ENCODE data around the gene LIN54. TPM values are rescaled to one million over a fixed set of nuclear protein-coding genes. Genes with fewer than 3 reads are reported as not detected.
"Not testable (repeated sequence)": the region's sequence is repeated elsewhere in the genome, so short reads cannot be mapped to it uniquely, and the experiment has no call there.

LIN54 gene
- 13.4 TPM for polyA plus RNA-seq (2013, experiment 1 of 4)
- 12.7 TPM for polyA plus RNA-seq (2013, experiment 2 of 4)
- 11.4 TPM for polyA plus RNA-seq (2013, experiment 3 of 4)
- polyA plus RNA-seq (2013, experiment 4 of 4), result 12.8 TPM

DNA sequence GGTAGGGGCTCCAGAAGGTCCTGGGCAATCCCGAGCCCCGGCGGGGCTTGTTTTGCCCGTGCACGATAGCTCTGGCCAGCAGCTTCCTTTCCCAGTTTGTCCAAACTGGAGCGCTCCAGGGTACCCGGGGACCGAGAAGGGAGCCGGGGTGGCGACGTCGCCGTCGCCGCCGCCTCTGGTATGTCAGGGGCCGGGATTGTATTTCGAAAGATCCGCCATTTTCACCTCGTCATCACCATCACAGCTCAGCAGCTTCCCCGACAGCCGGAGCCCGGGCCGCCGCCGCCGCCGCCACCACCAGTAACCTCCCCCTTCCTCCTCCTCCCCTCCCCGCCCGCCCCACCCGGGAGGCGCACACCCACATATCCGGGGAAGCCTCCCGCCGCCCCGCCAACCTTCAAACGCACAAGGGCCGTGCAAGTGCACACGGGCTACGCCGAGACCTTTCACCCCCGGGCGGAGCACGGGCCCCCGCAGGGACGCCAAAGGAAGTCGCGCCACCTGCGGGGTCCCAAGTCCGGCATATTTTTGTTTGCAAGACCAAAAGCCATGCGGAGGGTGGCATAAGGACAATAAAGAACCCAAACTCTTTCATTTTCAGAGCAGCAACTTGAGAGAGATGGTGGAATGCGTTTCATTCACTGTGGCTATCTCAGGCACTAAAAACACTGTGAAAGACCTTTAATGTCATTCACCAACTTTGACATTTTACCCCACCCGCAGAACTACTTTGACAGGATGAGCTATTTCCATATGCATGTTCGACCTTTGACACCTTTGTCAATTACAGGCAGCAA lies at the start of gene LIN54:
Gene LIN54, minus strand, starts transcription at position 302 of the 797 bp plus-strand sequence. CDS start 25,979 bp downstream, outside the sequence.
- Histone ChIP-seq H3K27me3 (ENCODE audit: control insufficient read depth, insufficient read depth, low read length, poor library complexity, severe bottlenecking) (peaks cover 16% of the 10 kb centered on the region), H3K27ac (ENCODE audit: insufficient read depth, low read depth, low read length, poor library complexity, severe bottlenecking) (peak within 1 kb of the TSS; percentile 76)
- 0 to 1% methylated on average over 50 to 52 of the region's 54 CpGs for WGBS, 2 experiments

DNA sequence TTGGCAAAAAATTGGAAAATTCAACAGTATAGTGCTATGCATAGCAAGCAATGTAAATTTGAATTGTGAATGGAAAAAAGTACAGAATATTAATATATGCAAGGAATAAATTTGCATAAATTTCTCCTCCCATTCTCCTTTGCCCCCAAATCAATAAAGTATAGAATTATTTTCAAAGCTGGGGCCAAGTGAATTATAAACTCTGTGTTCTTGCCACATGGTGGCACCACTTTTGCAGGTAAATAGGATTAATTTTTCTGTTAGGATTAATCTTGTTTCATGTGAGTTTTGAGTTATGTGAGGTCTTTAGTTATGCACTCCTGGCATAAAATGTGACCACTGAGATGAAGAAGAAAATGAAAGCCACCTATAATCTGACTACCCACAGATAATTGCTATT lies 44.3 kb upstream of the LIN54 start:
- Histone ChIP-seq H3K36me3 (ENCODE audit: control insufficient read depth, insufficient read depth, low read length) (peaks cover 17% of the 10 kb centered on the region), H3K4me1 (ENCODE audit: control insufficient read depth, insufficient read depth, low read length) (no peaks in the 10 kb centered on the region), H3K27me3 (ENCODE audit: control insufficient read depth, insufficient read depth, low read length, poor library complexity, severe bottlenecking) (no peaks in the 10 kb centered on the region), H3K27ac (ENCODE audit: insufficient read depth, low read depth, low read length, poor library complexity, severe bottlenecking) (no peak overlapping the region), H3K9me3 (ENCODE audit: control insufficient read depth, low read length) (no peaks in the 10 kb centered on the region), H3K4me3 (ENCODE audit: insufficient read depth, low read depth, low read length) (no peak overlapping the region)

More for the DNA sequence above, at the start of gene LIN54:
- Histone ChIP-seq H3K36me3 (ENCODE audit: control insufficient read depth, insufficient read depth, low read length) (no peaks in the 10 kb centered on the region), H3K9me3 (ENCODE audit: control insufficient read depth, low read length) (no peaks in the 10 kb centered on the region), H3K4me3 (ENCODE audit: insufficient read depth, low read depth, low read length) (peak within 1 kb of the TSS; percentile 81), H3K4me1 (ENCODE audit: control insufficient read depth, insufficient read depth, low read length) (peaks cover 8% of the 10 kb centered on the region)

DNA sequence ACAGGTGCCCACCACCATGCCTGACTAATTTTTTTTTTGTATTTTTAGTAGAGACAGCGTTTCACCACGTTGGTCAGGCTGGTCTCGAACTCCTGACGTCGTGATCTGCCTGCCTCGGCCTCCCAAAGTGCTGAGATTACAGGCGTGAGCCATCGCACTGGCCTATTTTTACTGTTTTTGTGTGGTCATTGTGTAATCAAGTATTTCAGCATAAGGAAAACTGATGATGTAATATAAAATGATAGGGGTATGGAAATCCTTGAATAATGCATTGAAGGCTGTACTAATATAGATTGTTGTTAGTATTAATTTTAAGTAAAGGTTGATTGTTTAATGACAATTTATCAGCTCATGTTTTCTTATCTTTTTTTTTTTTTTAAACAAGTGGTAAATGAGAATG lies 38.2 kb upstream of the LIN54 start:
- not testable (repeated sequence) for H3K4me1 ChIP-seq (ENCODE audit: control insufficient read depth, insufficient read depth, low read length); H3K4me3 ChIP-seq (ENCODE audit: insufficient read depth, low read depth, low read length); H3K27me3 ChIP-seq (ENCODE audit: control insufficient read depth, insufficient read depth, low read length, poor library complexity, severe bottlenecking); H3K27ac ChIP-seq (ENCODE audit: insufficient read depth, low read depth, low read length, poor library complexity, severe bottlenecking); H3K9me3 ChIP-seq (ENCODE audit: control insufficient read depth, low read length)
- H3K36me3 ChIP-seq (ENCODE audit: control insufficient read depth, insufficient read depth, low read length), result peaks cover 10% of the 10 kb centered on the region
- WGBS, 2 experiments, result 89 to 93% methylated on average over 8 of the region's 8 CpGs

DNA sequence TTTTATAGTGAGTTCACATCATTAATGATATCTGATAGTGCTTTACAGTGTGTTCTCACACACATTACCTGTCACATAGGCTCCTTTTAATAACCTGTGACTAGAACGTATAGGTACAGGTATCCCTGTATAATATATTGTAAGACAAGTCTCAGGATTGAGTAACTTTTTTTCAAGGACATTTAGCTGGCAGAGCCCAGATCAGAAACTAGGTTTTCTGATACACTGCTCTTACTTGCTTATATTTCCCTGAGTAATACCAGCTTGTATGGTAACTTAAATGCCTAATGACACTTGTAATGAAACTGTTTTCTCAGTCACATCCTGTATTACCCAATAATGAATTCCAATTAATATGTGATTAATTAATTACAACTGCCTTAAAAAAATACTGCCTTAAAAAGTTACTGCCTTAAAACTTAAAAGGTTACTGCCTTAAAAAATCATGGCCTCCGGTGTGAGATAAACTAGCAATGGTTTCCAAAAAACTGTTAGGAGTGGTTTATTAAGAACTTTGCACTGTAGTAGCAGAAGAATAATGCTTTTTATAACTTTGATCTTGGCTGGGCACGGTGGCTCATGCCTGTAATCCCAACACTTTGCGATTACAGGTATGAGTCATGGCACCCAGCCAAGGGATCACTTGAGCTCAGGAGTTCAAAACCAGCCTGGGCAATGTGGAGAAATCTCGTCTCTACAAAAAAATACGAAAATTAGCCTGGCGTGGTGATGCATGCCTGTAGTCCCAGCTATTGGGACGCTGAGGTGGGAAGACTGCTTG lies 36.3 kb upstream of the LIN54 start:
- Histone ChIP-seq H3K27me3 (ENCODE audit: control insufficient read depth, insufficient read depth, low read length, poor library complexity, severe bottlenecking) (no peaks in the 10 kb centered on the region), H3K9me3 (ENCODE audit: control insufficient read depth, low read length) (no peaks in the 10 kb centered on the region), H3K36me3 (ENCODE audit: control insufficient read depth, insufficient read depth, low read length) (peaks cover 10% of the 10 kb centered on the region), H3K4me3 (ENCODE audit: insufficient read depth, low read depth, low read length) (no peak overlapping the region), H3K4me1 (ENCODE audit: control insufficient read depth, insufficient read depth, low read length) (no peaks in the 10 kb centered on the region), H3K27ac (ENCODE audit: insufficient read depth, low read depth, low read length, poor library complexity, severe bottlenecking) (no peak overlapping the region)
- WGBS, 2 experiments, result 94 to 96% methylated on average over 7 to 8 of the region's 8 CpGs

DNA sequence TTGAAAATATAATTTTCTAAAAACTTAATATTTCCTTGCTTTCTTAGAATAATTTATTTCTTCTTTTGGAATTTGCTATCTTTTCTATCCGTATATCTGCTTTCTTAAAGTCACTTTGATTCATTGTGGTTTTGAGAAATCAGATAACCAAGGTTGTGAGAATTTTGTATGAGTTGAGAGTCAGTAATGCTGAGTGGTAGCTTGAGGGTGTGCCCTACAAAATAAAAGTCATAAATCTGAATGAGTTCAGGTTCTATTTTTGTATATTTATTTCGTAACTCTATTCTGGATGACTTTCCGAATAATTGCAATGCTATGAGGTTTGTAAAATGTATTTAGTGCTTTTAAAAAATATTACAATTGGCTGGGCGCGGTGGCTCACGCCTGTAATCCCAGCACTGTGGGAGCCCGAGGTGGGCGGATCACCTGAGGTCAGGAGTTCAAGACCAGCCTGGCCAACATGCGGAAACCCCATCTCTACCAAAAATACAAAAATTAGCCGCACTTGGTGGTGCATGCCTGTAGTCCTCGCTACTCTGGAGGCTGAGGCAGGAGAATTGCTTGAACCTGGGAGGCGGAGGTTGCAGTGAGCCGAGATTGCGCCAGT lies 33.3 kb upstream of the LIN54 start:
- H3K27me3 ChIP-seq (ENCODE audit: control insufficient read depth, insufficient read depth, low read length, poor library complexity, severe bottlenecking), result no peaks in the 10 kb centered on the region
- no peaks in the 10 kb centered on the region for H3K9me3 ChIP-seq (ENCODE audit: control insufficient read depth, low read length)
- 91 to 95% methylated on average over 12 to 14 of the region's 14 CpGs for WGBS, 2 experiments
- H3K4me3 ChIP-seq (ENCODE audit: insufficient read depth, low read depth, low read length), result no peak overlapping the region
- no peak overlapping the region for H3K27ac ChIP-seq (ENCODE audit: insufficient read depth, low read depth, low read length, poor library complexity, severe bottlenecking)
- no peaks in the 10 kb centered on the region for H3K4me1 ChIP-seq (ENCODE audit: control insufficient read depth, insufficient read depth, low read length)
- no peaks in the 10 kb centered on the region for H3K36me3 ChIP-seq (ENCODE audit: control insufficient read depth, insufficient read depth, low read length)

DNA sequence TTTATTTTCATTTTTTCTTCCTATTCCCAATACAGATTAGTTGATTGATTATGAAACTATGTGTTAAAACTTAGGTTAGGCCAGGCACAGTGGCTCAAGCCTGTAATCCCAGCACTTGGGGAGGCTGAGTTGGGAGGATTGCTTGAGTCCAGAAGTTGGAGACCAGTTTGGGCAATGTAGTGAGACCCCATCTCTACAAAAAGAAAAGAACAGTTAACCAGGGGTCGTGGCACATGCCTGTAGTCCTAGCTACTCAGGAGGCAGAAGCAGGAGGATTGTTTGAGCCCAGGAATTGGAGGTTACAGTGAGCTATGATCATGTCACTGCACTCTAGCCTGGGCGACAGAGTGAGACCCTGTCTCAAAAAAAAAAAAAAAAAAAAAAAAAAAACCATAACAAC lies 32.5 kb upstream of the LIN54 start:
- H3K36me3 ChIP-seq (ENCODE audit: control insufficient read depth, insufficient read depth, low read length); H3K27ac ChIP-seq (ENCODE audit: insufficient read depth, low read depth, low read length, poor library complexity, severe bottlenecking); H3K27me3 ChIP-seq (ENCODE audit: control insufficient read depth, insufficient read depth, low read length, poor library complexity, severe bottlenecking); H3K9me3 ChIP-seq (ENCODE audit: control insufficient read depth, low read length); H3K4me3 ChIP-seq (ENCODE audit: insufficient read depth, low read depth, low read length); H3K4me1 ChIP-seq (ENCODE audit: control insufficient read depth, insufficient read depth, low read length): not testable (repeated sequence)
- WGBS, 2 experiments, result 95 to 96% methylated on average over 1 to 2 of the region's 2 CpGs

DNA sequence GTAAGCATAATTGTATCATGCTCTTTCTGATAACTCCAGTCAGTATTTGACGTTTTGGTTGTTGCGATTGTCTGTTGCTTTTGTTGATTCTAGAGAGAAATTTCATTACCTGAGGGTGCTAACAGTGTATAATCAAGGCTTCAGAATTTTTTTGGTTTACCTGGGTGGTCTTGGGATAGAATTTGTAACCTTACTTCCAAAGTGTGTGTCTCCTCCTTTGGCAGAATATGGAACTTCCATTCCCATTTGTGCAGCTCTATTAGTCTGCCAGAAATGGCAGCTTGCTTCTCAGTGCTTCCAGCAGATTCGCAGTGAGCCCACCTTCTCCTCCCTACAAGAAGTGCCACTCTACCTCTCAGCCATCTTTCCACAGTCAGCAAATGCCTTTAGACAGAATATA lies 29.6 kb upstream of the LIN54 start:
- Histone ChIP-seq H3K36me3 (ENCODE audit: control insufficient read depth, insufficient read depth, low read length) (no peaks in the 10 kb centered on the region), H3K9me3 (ENCODE audit: control insufficient read depth, low read length) (no peaks in the 10 kb centered on the region), H3K27ac (ENCODE audit: insufficient read depth, low read depth, low read length, poor library complexity, severe bottlenecking) (no peak overlapping the region), H3K4me3 (ENCODE audit: insufficient read depth, low read depth, low read length) (no peak overlapping the region), H3K4me1 (ENCODE audit: control insufficient read depth, insufficient read depth, low read length) (no peaks in the 10 kb centered on the region), H3K27me3 (ENCODE audit: control insufficient read depth, insufficient read depth, low read length, poor library complexity, severe bottlenecking) (no peaks in the 10 kb centered on the region)
- WGBS, 2 experiments, result 93 to 94% methylated on average over 3 of the region's 3 CpGs

DNA sequence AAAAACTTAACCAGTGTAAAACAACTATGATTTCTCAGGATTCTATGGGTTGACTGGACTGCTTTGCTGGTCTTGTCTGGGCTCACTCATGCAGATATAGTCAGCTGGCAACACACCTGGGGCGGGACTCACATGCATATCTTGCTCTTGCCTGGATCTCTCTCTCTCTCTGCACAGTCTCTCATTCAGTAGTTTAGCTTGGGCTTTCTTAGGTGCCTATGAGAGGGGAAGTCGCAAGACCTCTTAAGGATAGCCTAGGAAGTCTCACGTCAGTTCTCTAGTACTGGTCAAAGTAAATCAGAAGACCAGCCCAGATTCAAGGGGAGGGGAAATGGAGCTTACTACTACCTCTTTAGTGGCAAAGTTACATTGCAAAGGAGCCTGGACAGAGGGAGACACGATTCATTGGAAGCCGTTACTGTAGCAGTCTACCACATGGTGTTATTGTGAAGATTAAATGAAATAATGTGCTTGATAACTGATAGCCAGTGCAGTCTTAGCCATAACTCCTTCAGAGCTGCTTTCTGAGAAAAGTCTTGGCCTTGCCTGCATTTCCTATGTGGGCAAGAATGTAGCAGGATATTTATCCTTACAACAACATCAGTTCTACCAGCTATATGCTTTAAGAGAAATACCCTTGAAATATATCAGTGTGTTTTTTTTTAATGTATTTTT lies 26.5 kb upstream of the LIN54 start:
- Histone ChIP-seq H3K27ac (ENCODE audit: insufficient read depth, low read depth, low read length, poor library complexity, severe bottlenecking) (no peak overlapping the region), H3K27me3 (ENCODE audit: control insufficient read depth, insufficient read depth, low read length, poor library complexity, severe bottlenecking) (no peaks in the 10 kb centered on the region), H3K4me1 (ENCODE audit: control insufficient read depth, insufficient read depth, low read length) (no peaks in the 10 kb centered on the region), H3K36me3 (ENCODE audit: control insufficient read depth, insufficient read depth, low read length) (no peaks in the 10 kb centered on the region), H3K4me3 (ENCODE audit: insufficient read depth, low read depth, low read length) (no peak overlapping the region), H3K9me3 (ENCODE audit: control insufficient read depth, low read length) (no peaks in the 10 kb centered on the region)
- 92 to 95% methylated on average over 5 of the region's 5 CpGs for WGBS, 2 experiments

DNA sequence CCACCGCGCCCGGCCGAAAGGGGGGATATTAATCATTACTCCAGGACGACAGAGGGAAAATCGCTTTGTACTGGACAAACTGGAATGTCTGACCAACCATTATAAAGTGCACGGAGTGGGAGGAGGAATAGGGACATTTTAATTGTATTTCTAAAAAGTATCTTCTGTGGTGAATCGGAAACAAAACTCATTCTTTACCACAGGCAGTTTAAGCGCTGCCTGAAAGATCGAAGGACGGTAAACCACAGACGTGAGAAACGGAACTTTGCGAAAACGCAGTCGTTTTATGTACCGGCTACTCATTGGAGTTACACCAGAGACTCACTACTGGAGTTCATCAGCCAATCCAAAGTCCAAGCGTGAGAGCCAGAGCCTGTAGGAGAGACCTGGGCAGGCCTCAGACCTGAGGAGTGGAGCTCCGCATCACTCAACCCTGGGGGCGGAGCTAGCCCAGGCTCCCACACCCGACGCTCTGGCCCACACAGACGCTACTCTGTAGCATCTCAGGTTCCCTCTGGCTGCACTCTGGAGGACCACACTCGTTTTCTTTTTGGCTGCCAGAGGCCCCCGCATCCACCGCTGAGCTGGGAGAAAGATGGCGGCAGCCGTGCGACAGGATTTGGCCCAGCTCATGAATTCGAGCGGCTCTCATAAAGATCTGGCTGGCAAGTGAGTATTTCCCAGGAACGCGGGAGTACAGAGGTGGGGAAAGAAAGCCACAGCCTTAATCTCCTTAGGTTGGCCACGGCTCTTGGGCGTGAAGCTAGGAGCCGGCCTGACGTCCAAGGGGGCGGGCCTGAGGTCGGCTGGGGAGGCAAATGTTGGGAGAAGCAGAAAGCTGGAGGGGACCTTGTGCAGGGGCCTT lies 24.2 kb upstream of the LIN54 start, which contains the start of gene COPS4:
Gene COPS4, plus strand, starts transcription at position 554 of the 865 bp plus-strand sequence. Its CDS starts 42 bp downstream, at position 596.
- H3K27me3 ChIP-seq (ENCODE audit: control insufficient read depth, insufficient read depth, low read length, poor library complexity, severe bottlenecking), result peaks cover 7% of the 10 kb centered on the region
- WGBS, 2 experiments, result 0 to 1% methylated on average over 39 of the region's 39 CpGs
- peak within 1 kb of the TSS; percentile 76 for H3K27ac ChIP-seq (ENCODE audit: insufficient read depth, low read depth, low read length, poor library complexity, severe bottlenecking)
- no peaks in the 10 kb centered on the region for H3K4me1 ChIP-seq (ENCODE audit: control insufficient read depth, insufficient read depth, low read length)
- H3K4me3 ChIP-seq (ENCODE audit: insufficient read depth, low read depth, low read length), result peak within 1 kb of the TSS; percentile 72
- H3K36me3 ChIP-seq (ENCODE audit: control insufficient read depth, insufficient read depth, low read length), result no peaks in the 10 kb centered on the region
- no peaks in the 10 kb centered on the region for H3K9me3 ChIP-seq (ENCODE audit: control insufficient read depth, low read length)

Measured in ectodermal cell (in vitro differentiated cells).